CD14-positive monocyte (primary cell): ENCODE results near the gene RECK. TPM values are rescaled to one million over a fixed set of nuclear protein-coding genes. Genes with fewer than 3 reads are reported as not detected.

Experiments
- DNase-seq, 3 donors: peaks; one replicate each; pipeline ENCODE4 v3.0.0-alpha.2; 2011 to 2022
- H2AFZ ChIP-seq: 2 replicates; pipeline ENCODE4 v1.6.0; 2012; ENCODE audit warnings: mild to moderate bottlenecking, low read depth, low read length, inconsistent platforms; ENCODE audit not compliant: insufficient read depth, poor library complexity, severe bottlenecking
- H3K27ac ChIP-seq, 2 donors: 1 replicate in 1 of 2; 2 replicates in 1 of 2; pipeline ENCODE4 v1.5.1; 2012 to 2013; ENCODE audit warnings: low read length in 2 of 2, control low read depth in 1 of 2, inconsistent platforms in 1 of 2, low read depth in 1 of 2, mild to moderate bottlenecking in 1 of 2
- H3K27me3 ChIP-seq, 2 donors: one replicate each; pipeline versions ENCODE4 v1.6.0 to v1.6.1; 2011 to 2013; ENCODE audit warnings: low read length in 2 of 2; ENCODE audit not compliant: control insufficient read depth in 2 of 2, insufficient read depth in 2 of 2
- H3K36me3 ChIP-seq, 2 donors: replicated peaks in 1 of 2; 1 replicate in 1 of 2; 2 replicates in 1 of 2; pipeline versions ENCODE4 v1.5.1 to v1.6.1; 2012 to 2013; ENCODE audit warnings: low read length in 2 of 2, control low read depth in 1 of 2, inconsistent platforms in 1 of 2, mild to moderate bottlenecking in 1 of 2; ENCODE audit not compliant: insufficient read depth in 2 of 2, control insufficient read depth in 1 of 2
- H3K4me1 ChIP-seq, 2 donors: 1 replicate in 1 of 2; 2 replicates in 1 of 2; pipeline versions ENCODE4 v1.5.1 to v1.6.1; 2012 to 2013; ENCODE audit warnings: low read length in 2 of 2, control low read depth in 1 of 2, inconsistent platforms in 1 of 2, mild to moderate bottlenecking in 1 of 2, moderate library complexity in 1 of 2; ENCODE audit not compliant: insufficient read depth in 2 of 2, control insufficient read depth in 1 of 2
- H3K4me2 ChIP-seq: replicated peaks from 2 replicates; pipeline ENCODE3; 2012; ENCODE audit warnings: low read length, moderate library complexity, mild to moderate bottlenecking; ENCODE audit not compliant: poor library complexity, severe bottlenecking; ENCODE audit errors: extremely low read depth
- H3K4me3 ChIP-seq, 3 experiments: fragments of 200-600 bp in 1 of 3; sonication (generic) in 1 of 3; replicated peaks in 1 of 3; 1 replicate in 2 of 3; 2 replicates in 1 of 3; pipeline ENCODE4 v1.5.1; 2011 to 2013; ENCODE audit warnings: low read length in 3 of 3, mild to moderate bottlenecking in 3 of 3, control low read depth in 2 of 3, low read depth in 2 of 3, inconsistent platforms in 1 of 3, moderate library complexity in 1 of 3
- H3K79me2 ChIP-seq: 2 replicates; pipeline ENCODE4 v1.6.0; 2012; ENCODE audit warnings: mild to moderate bottlenecking, control low read depth, inconsistent platforms, low read length, moderate library complexity; ENCODE audit not compliant: insufficient read depth
- H3K9ac ChIP-seq: 2 replicates; pipeline ENCODE4 v1.6.0; 2017; ENCODE audit warnings: low read length, mild to moderate bottlenecking; ENCODE audit not compliant: insufficient read depth, poor library complexity, severe bottlenecking
- H3K9me3 ChIP-seq, 2 donors: replicated peaks in 1 of 2; 1 replicate in 1 of 2; 2 replicates in 1 of 2; pipeline versions ENCODE4 v1.5.1 to v1.6.1; 2012 to 2013; ENCODE audit warnings: low read length in 2 of 2, control low read depth in 1 of 2; ENCODE audit not compliant: control insufficient read depth in 1 of 2, insufficient read depth in 1 of 2
- H4K20me1 ChIP-seq: 2 replicates; pipeline ENCODE4 v1.6.0; 2012; ENCODE audit warnings: mild to moderate bottlenecking, low read length, control low read depth, moderate library complexity; ENCODE audit not compliant: insufficient read depth
- H3K27ac Mint-ChIP-seq, 7 donors: one replicate each; pipeline ENCODE4 v1.8.0; 2020; ENCODE audit warnings: mild to moderate bottlenecking in 7 of 7, mixed read lengths in 7 of 7, moderate library complexity in 6 of 7, inconsistent platforms in 2 of 7
- H3K27me3 Mint-ChIP-seq, 3 donors: one replicate each; pipeline ENCODE4 v1.8.0; 2021 to 2022; ENCODE audit warnings: low read depth in 3 of 3, mild to moderate bottlenecking in 3 of 3, mixed read lengths in 3 of 3, moderate library complexity in 3 of 3, inconsistent platforms in 1 of 3
- H3K36me3 Mint-ChIP-seq, 2 donors: one replicate each; pipeline ENCODE4 v1.8.0; 2020; ENCODE audit warnings: mixed read lengths in 2 of 2, inconsistent platforms in 1 of 2, mild to moderate bottlenecking in 1 of 2
- H3K4me1 Mint-ChIP-seq: one replicate; pipeline ENCODE4 v1.8.0; 2020; ENCODE audit warnings: mild to moderate bottlenecking, mixed read lengths
- H3K4me3 Mint-ChIP-seq, 2 donors: one replicate each; pipeline ENCODE4 v1.8.0; 2020; ENCODE audit warnings: mild to moderate bottlenecking in 2 of 2, mixed read lengths in 2 of 2, moderate library complexity in 1 of 2
- H3K9me3 Mint-ChIP-seq, 7 donors: one replicate each; pipeline ENCODE4 v1.8.0; 2020 to 2022; ENCODE audit warnings: mixed read lengths in 7 of 7, mild to moderate bottlenecking in 6 of 7, moderate library complexity in 6 of 7, inconsistent platforms in 2 of 7
- CTCF ChIP-seq: fragments of 200-600 bp; IDR thresholded peaks from one replicate; pipeline ENCODE4 v1.8.0; 2022; ENCODE audit warnings: antibody characterized with exemption, mild to moderate bottlenecking
- WGBS: methylation state at CpG from one replicate; pipeline ENCODE4 v1.1.5; 2013; ENCODE audit warnings: missing lambda C conversion rate; ENCODE audit not compliant: insufficient coverage; 5-methylcytosine and 5-hydroxymethylcytosine counted together
- intact Hi-C, 2 donors: fragments of 100-400 bp; cut with micrococcal nuclease; formaldehyde crosslinking; loops; one replicate each; pipeline versions ENCODE4 v1.15.0 to v1.15.1; 2023
- polyA plus RNA-seq, 3 donors: library from polyadenylated mRNA; depleted of rRNA in 1 of 3; unstranded in 2 of 3; stranded (reverse) in 1 of 3; fragments of 300-500 nt in 2 of 3; fragments of >200 nt in 1 of 3; fragmentation: Illumina TruSeq in 2 of 3; gene quantifications; 1 replicate in 2 of 3; 2 replicates in 1 of 3; pipeline ENCODE4 v1.2.3, GENCODE V29; 2012 to 2021

The RECK gene
- polyA plus RNA-seq, 3 donors = 5.0 to 5.2 (median 5.1) TPM

GRCh38 chr9:36151316-36152210 lies 114.8 kb downstream of the RECK start:
- H3K27ac Mint-ChIP-seq = peak overlapping the region; percentile 98 to 100 (median 100)
- H3K9me3 Mint-ChIP-seq = peaks cover 0 to 2% (median 0%) of the 10 kb centered on the region in 7 donors
- intact Hi-C loops = loop anchor here in 1 of 2 donors (2.0 to 5.0 kb wide), 2 partner anchors 15 to 49 kb away; partner anchors contain the start of gene GLIPR2
- Histone ChIP-seq H3K4me2 (peak overlapping the region; percentile 67), H3K4me1 (peaks cover 91 to 92% of the 10 kb centered on the region in 2 donors), H3K4me3 (peak overlapping the region in 2 of 3 experiments; percentile 19 to 52), H3K9me3 (no peaks in the 10 kb centered on the region), H3K27me3 (no peaks in the 10 kb centered on the region), H3K9ac (peak overlapping the region; percentile 89), H3K79me2 (peaks cover 57% of the 10 kb centered on the region), H2AFZ (no peak overlapping the region), H4K20me1 (peaks cover 22% of the 10 kb centered on the region), H3K36me3 (peaks cover 35 to 55% of the 10 kb centered on the region in 2 donors), H3K27ac (peak overlapping the region; percentile 97 to 99)
- H3K36me3 Mint-ChIP-seq = peaks cover 59 to 85% of the 10 kb centered on the region in 2 donors
- H3K4me3 Mint-ChIP-seq = peak overlapping the region; percentile 62 to 87
- TF ChIP-seq CTCF = no peak
- peak; percentile 94 to 97 (median 97) for DNase-seq
- H3K27me3 Mint-ChIP-seq = peaks cover 0 to 2% (median 0%) of the 10 kb centered on the region in 3 donors
- 5% methylated on average over 6 of the region's 14 CpGs for WGBS
- H3K4me1 Mint-ChIP-seq = peaks cover 82% of the 10 kb centered on the region

GRCh38 chr9:36152741-36153438 lies 116.2 kb downstream of the RECK start:
- H3K27ac ChIP-seq = peak overlapping the region; percentile 97 to 99
- H3K4me1 Mint-ChIP-seq = peaks cover 72% of the 10 kb centered on the region
- 57% methylated on average over 3 of the region's 10 CpGs for WGBS

More at GRCh38 chr9:36152741-36153438, 116.2 kb downstream of the RECK start:
- peak overlapping the region; percentile 98 to 100 (median 100) for H3K27ac Mint-ChIP-seq
- intact Hi-C loops = loop anchor here in 1 of 2 donors (5.0 kb wide), 1 partner anchor 51 kb away; no protein-coding TSS in a partner anchor
- peaks cover 9% of the 10 kb centered on the region for H4K20me1 ChIP-seq
- peaks cover 0 to 2% (median 0%) of the 10 kb centered on the region in 3 donors for H3K27me3 Mint-ChIP-seq
- H3K4me1 ChIP-seq = peaks cover 83% of the 10 kb centered on the region in 2 donors
- H3K4me3 ChIP-seq = no peak overlapping the region
- peaks cover 45% of the 10 kb centered on the region for H3K79me2 ChIP-seq
- peaks cover 50 to 81% of the 10 kb centered on the region in 2 donors for H3K36me3 Mint-ChIP-seq
- H3K9ac ChIP-seq = no peak overlapping the region
- H2AFZ ChIP-seq = no peak overlapping the region
- TF ChIP-seq CTCF = no peak
- no peak overlapping the region for H3K4me3 Mint-ChIP-seq
- peaks cover 0 to 3% (median 0%) of the 10 kb centered on the region in 7 donors for H3K9me3 Mint-ChIP-seq
- no peaks in the 10 kb centered on the region for H3K27me3 ChIP-seq
- no peaks in the 10 kb centered on the region for H3K9me3 ChIP-seq
- H3K4me2 ChIP-seq = no peak overlapping the region
- H3K36me3 ChIP-seq = peaks cover 32 to 44% of the 10 kb centered on the region in 2 donors
- DNase-seq = peak in 2 of 3 donors; percentile 34 to 50
